Endothelial cell of umbilical vein (primary cell): ENCODE results near the gene GLIPR1L2. TPM values are rescaled to one million over a fixed set of nuclear protein-coding genes. Genes with fewer than 3 reads are reported as not detected.

Experiments
- BruUV-seq: library from RNA; stranded (reverse); fragments of 400-500 nt; replicated peaks from 2 replicates; lab custom pipeline; 2021; lab: Mats Ljungman, UMichigan
- CTCF ChIA-PET: fragments of 300-600, 350-600 bp; sonication (Branson Sonifier 250); formaldehyde crosslinking; loops from one replicate; lab custom pipeline; 2021; ENCODE audit warnings: antibody characterized with exemption, inconsistent platforms; lab: Charles Lee
- POLR2A ChIA-PET: fragments of 300-600, 350-600 bp; sonication (Branson Sonifier 250); formaldehyde crosslinking; loops from one replicate; lab custom pipeline; 2021; ENCODE audit warnings: antibody characterized with exemption, inconsistent platforms; lab: Charles Lee
- DNase-seq: peaks from one replicate; pipeline ENCODE4 v3.0.0-alpha.2; 2011; ENCODE audit warnings: low read depth, low spot score
- FAIRE-seq: peaks from 2 replicates; lab custom pipeline; 2011; peaks lifted over from hg19 to GRCh38; lab: Jason Lieb, UNC
- H2AFZ ChIP-seq: 2 replicates; pipeline ENCODE4 v1.6.0; 2012; ENCODE audit warnings: low read depth, low read length, control low read depth, inconsistent platforms
- H3K27ac ChIP-seq: 2 replicates; pipeline ENCODE4 v1.5.1; 2011; ENCODE audit warnings: low read depth, mild to moderate bottlenecking, control low read depth, low read length, moderate library complexity; ENCODE audit not compliant: insufficient read depth
- H3K27me3 ChIP-seq, 2 experiments: 2 replicates each; pipeline versions ENCODE4 v1.6.0 to v1.6.1; 2011; ENCODE audit warnings: low read length in 2 of 2, mixed read lengths in 1 of 2; ENCODE audit not compliant: control insufficient read depth in 2 of 2, insufficient read depth in 2 of 2
- H3K36me3 ChIP-seq, 2 experiments: 2 replicates in 1 of 2; 3 replicates in 1 of 2; pipeline ENCODE4 v1.5.1; 2011; ENCODE audit warnings: low read length in 2 of 2, mild to moderate bottlenecking in 1 of 2, moderate library complexity in 1 of 2; ENCODE audit not compliant: control insufficient read depth in 2 of 2, insufficient read depth in 2 of 2; ENCODE audit errors: extremely low read depth in 1 of 2
- H3K4me1 ChIP-seq: 3 replicates; pipeline ENCODE4 v1.5.1; 2011; ENCODE audit warnings: mild to moderate bottlenecking, low read length; ENCODE audit not compliant: control insufficient read depth, insufficient read depth; ENCODE audit errors: extremely low read depth
- H3K4me2 ChIP-seq: 2 replicates; pipeline ENCODE4 v1.6.1; 2011; ENCODE audit warnings: low read length, control low read depth, mixed read lengths; ENCODE audit not compliant: insufficient read depth
- H3K4me3 ChIP-seq, 3 experiments: fragments of 200-600 bp in 1 of 3; sonication (generic), shearing (Covaris generic) in 1 of 3; replicated peaks in 1 of 3; 2 replicates each; pipeline ENCODE4 v1.5.1; 2011 to 2016; ENCODE audit warnings: control low read depth in 3 of 3, low read length in 3 of 3, mild to moderate bottlenecking in 2 of 3, inconsistent platforms in 1 of 3, low read depth in 1 of 3, moderate library complexity in 1 of 3; ENCODE audit not compliant: insufficient read depth in 1 of 3
- H3K79me2 ChIP-seq: 2 replicates; pipeline ENCODE4 v1.6.0; 2012; ENCODE audit warnings: low read length, inconsistent platforms; ENCODE audit not compliant: control insufficient read depth, insufficient read depth
- H3K9ac ChIP-seq: replicated peaks from 2 replicates; pipeline ENCODE3; 2011; ENCODE audit warnings: low read length, control low read depth; ENCODE audit not compliant: insufficient read depth; ENCODE audit errors: extremely low read depth
- H3K9me1 ChIP-seq: replicated peaks from 3 replicates; pipeline ENCODE4 v1.6.0; 2011; ENCODE audit warnings: mild to moderate bottlenecking, low read length; ENCODE audit not compliant: control insufficient read depth, insufficient read depth; ENCODE audit errors: extremely low read depth
- H3K9me3 ChIP-seq: replicated peaks from 2 replicates; pipeline ENCODE4 v1.5.1; 2012; ENCODE audit warnings: low read length, inconsistent platforms; ENCODE audit not compliant: control insufficient read depth, insufficient read depth
- H4K20me1 ChIP-seq: replicated peaks from 2 replicates; pipeline ENCODE3; 2011; ENCODE audit warnings: mild to moderate bottlenecking, low read length; ENCODE audit not compliant: control insufficient read depth, insufficient read depth; ENCODE audit errors: extremely low read depth
- CTCF ChIP-seq, 2 donors: IDR thresholded peaks; 1 replicate in 1 of 2; 2 replicates in 1 of 2; pipeline ENCODE4 v1.5.1; 2011; ENCODE audit warnings: low read length in 2 of 2, mild to moderate bottlenecking in 2 of 2, moderate library complexity in 2 of 2, control low read depth in 1 of 2, inconsistent platforms in 1 of 2, low read depth in 1 of 2; ENCODE audit not compliant: insufficient read depth in 1 of 2; ENCODE audit errors: extremely low read depth in 1 of 2
- EZH2 ChIP-seq: IDR thresholded peaks from 2 replicates; pipeline ENCODE4 v1.6.1; 2012; ENCODE audit warnings: borderline replicate concordance, low read depth, mild to moderate bottlenecking, moderate library complexity, low read length, inconsistent platforms; ENCODE audit not compliant: severe bottlenecking
- FOS ChIP-seq: IDR thresholded peaks from 2 replicates; pipeline ENCODE4 v1.6.1; 2011; ENCODE audit warnings: mild to moderate bottlenecking, low read length, moderate library complexity, borderline replicate concordance; ENCODE audit not compliant: insufficient read depth
- MAX ChIP-seq: IDR thresholded peaks from 2 replicates; pipeline ENCODE4 v1.6.1; 2011; ENCODE audit not compliant: insufficient read depth, insufficient read length
- MYC ChIP-seq: IDR thresholded peaks from one replicate; pipeline ENCODE4 v1.6.1; 2011; ENCODE audit warnings: mild to moderate bottlenecking, low read depth, low read length
- POLR2AphosphoS5 ChIP-seq: IDR thresholded peaks from 2 replicates; pipeline ENCODE4 v1.6.1; 2012; ENCODE audit warnings: low read depth, mild to moderate bottlenecking, control low read depth, low read length, moderate library complexity; ENCODE audit not compliant: insufficient read depth
- dilution Hi-C: fragments of 300-500 bp; cut with MboI; formaldehyde crosslinking; loops from one replicate; pipeline ENCODE4 v1.15.0; 2019; ENCODE audit warnings: low sequenced_read_pairs; ENCODE audit not compliant: extremely low pct_ligation_motif_present
- intact Hi-C: fragments of 100-400 bp; cut with micrococcal nuclease; formaldehyde crosslinking; loops from one replicate; pipeline ENCODE4 v1.10.0; 2022
- polyA plus RNA-seq, 4 experiments: library from polyadenylated mRNA; depleted of rRNA in 3 of 4; stranded (reverse) in 3 of 4; unstranded in 1 of 4; fragments of >200 nt; gene quantifications; 2 replicates each; pipeline versions ENCODE4 v1.2.1 to v1.2.3, GENCODE V29; 2011 to 2012; ENCODE audit warnings: missing spikeins in 1 of 4
- total RNA-seq: library from RNA; stranded (reverse); gene quantifications from 2 replicates; pipeline ENCODE4 v1.2.3, GENCODE V29; 2021

Gene GLIPR1L2
- total and polyA plus RNA-seq, 2 donors (not counting 3 experiments of a cell fraction or from before 2014, with no cell fraction given), result 0.07 TPM; not detected in 1

- no TSS peak for BruUV-seq
- H4K20me1 ChIP-seq, result no peaks in the 10 kb centered on the region
- no peak for DNase-seq
- dilution Hi-C loops (no loop called here), intact Hi-C loops (no loop called here)
- H3K9ac ChIP-seq, result no peak overlapping the region
- no peak for FAIRE-seq
- H3K9me1 ChIP-seq, result no peaks in the 10 kb centered on the region
- POLR2A ChIA-PET, result no interaction called here
- no peak overlapping the region for H3K4me3 ChIP-seq
- peaks cover 3% of the 10 kb centered on the region for H3K4me1 ChIP-seq
- H3K4me2 ChIP-seq, result no peak overlapping the region
- no peaks in the 10 kb centered on the region for H3K79me2 ChIP-seq
- no peaks in the 10 kb centered on the region for H3K27me3 ChIP-seq
- H3K9me3 ChIP-seq, result no peaks in the 10 kb centered on the region
- CTCF ChIA-PET, result no interaction called here
- H3K27ac ChIP-seq, result no peak overlapping the region
- no peak for TF ChIP-seq MYC
- TF ChIP-seq EZH2, result no peak
- H3K36me3 ChIP-seq, result no peaks in the 10 kb centered on the region
- no peak overlapping the region for H2AFZ ChIP-seq
Measured at GRCh38 chr12:75364919-75365318, 26.0 kb upstream of the GLIPR1L2 start.

- Histone ChIP-seq H3K9me3 (no peaks in the 10 kb centered on the region), H3K4me2 (no peak overlapping the region), H3K36me3 (no peaks in the 10 kb centered on the region), H3K9ac (no peak overlapping the region), H2AFZ (no peak overlapping the region), H3K27ac (no peak overlapping the region), H3K4me1 (peaks cover 3% of the 10 kb centered on the region), H3K79me2 (no peaks in the 10 kb centered on the region), H4K20me1 (no peaks in the 10 kb centered on the region), H3K4me3 (no peak overlapping the region), H3K9me1 (no peaks in the 10 kb centered on the region), H3K27me3 (no peaks in the 10 kb centered on the region)
- ChIA-PET CTCF (interaction anchor here (0.9 to 1.5 kb wide), 2 partner anchors 14 to 24 kb away, joined by 3 to 4 read pairs; no protein-coding TSS in a partner anchor), POLR2A (no interaction called here)
- DNase-seq (peak; percentile 2), FAIRE-seq (no peak)
- intact Hi-C loops (no loop called here), dilution Hi-C loops (no loop called here)
- no TSS peak for BruUV-seq
- TF ChIP-seq CTCF (IDR thresholded peaks at IDR 0.05; ENCODE audit: extremely low read depth in 1 of 2, insufficient read depth in 1 of 2, low read depth in 1 of 2, low read length in 2 of 2) (no peak), FOS (no peak), MAX (no peak), POLR2AphosphoS5 (no peak)
Measured at GRCh38 chr12:75366629-75367028, 24.3 kb upstream of the GLIPR1L2 start.
